SJSA1 (cell line): ENCODE data around the gene TMC6. TPM values are rescaled to one million over a fixed set of nuclear protein-coding genes. Genes with fewer than 3 reads are reported as not detected.
"Not testable (repeated sequence)": the region's sequence is repeated elsewhere in the genome, so short reads cannot be mapped to it uniquely, and the experiment has no call there.

Experiments used
- DNase-seq, 2 experiments: peaks; one replicate each; pipeline ENCODE4 v3.0.0-alpha.2; 2015 to 2020; ENCODE audit warnings: low spot score in 2 of 2, low read depth in 1 of 2
- H3K27ac ChIP-seq: fragments of 250-450 bp; sonication (Bioruptor Pico); 2 replicates; pipeline ENCODE4 v1.5.1; 2020; ENCODE audit warnings: mild to moderate bottlenecking, moderate library complexity
- H3K27me3 ChIP-seq: fragments of 250-450 bp; sonication (Bioruptor Pico); replicated peaks from 2 replicates; pipeline ENCODE4 v1.5.1; 2020; ENCODE audit warnings: mild to moderate bottlenecking, moderate library complexity
- H3K36me3 ChIP-seq: fragments of 250-450 bp; sonication (Bioruptor Pico); 2 replicates; pipeline ENCODE4 v1.5.1; 2020; ENCODE audit warnings: mild to moderate bottlenecking
- H3K4me1 ChIP-seq: fragments of 250-450 bp; sonication (Bioruptor Pico); replicated peaks from 2 replicates; pipeline ENCODE4 v1.6.1; 2021; ENCODE audit warnings: mild to moderate bottlenecking
- H3K4me3 ChIP-seq: fragments of 250-450 bp; sonication (Bioruptor Pico); 2 replicates; pipeline ENCODE4 v1.5.1; 2020; ENCODE audit warnings: mild to moderate bottlenecking
- H3K9me3 ChIP-seq: fragments of 250-450 bp; sonication (Bioruptor Pico); replicated peaks from 2 replicates; pipeline ENCODE4 v1.5.1; 2020; ENCODE audit warnings: mild to moderate bottlenecking
- total RNA-seq: library from RNA; depleted of rRNA; stranded (reverse); fragments of >200 nt; shearing (Covaris generic); gene quantifications from 2 replicates; pipeline ENCODE4 v1.2.3, GENCODE V29; 2014

Gene TMC6
- total RNA-seq, 1 experiment from 2014 or later = 0.53 TPM

DNA sequence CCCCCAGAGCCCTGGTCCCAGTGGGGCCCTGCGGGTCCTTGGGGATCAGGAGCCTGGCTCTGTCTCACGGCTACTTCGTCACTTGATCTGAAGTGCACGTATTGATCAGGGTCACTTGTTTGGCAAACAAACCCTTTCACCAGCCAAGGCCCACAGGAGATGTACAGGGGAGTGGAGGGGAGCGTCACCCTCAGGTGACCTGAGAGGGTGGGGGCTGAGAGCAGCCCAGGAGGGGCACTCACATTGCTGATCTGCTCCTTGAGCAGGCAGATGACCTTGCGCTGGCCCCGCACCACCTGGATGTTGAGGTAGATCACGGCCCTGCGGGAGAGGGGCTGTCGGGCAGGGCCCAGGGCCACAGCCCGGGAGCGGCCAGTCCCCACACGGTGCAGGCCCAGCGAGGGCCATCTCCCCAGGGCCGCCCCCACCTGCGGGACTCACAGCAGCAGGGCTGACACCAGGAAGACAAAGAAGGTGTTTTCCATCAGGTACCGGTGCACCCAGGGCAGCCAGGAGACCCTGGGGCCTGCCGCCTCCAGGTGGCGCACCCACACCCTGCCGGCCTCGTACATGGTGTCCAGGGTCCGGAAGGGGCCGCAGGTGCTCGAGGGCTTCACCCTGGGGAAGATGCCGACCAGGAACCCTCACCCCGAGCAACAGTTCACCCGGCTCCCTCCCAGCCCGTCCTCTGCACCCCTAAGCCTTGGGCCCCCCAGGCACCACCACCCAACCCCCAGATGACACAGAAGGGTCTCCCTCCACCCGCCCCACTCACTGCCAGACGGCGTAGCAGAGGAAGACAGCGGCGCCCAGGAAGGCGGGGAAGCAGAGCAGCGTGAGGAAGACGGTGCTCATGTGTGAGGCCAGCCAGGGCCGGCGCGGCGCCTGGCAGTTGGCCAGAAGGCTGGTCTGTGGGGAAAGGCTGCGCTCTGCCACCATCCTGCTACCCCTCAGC, 11.3 kb downstream of the TMC6 start:
- Histone ChIP-seq H3K4me1 (peaks cover 16% of the 10 kb centered on the region), H3K36me3 (no peaks in the 10 kb centered on the region; the same call in 1 of the 2 replicates), H3K9me3 (no peaks in the 10 kb centered on the region; the same call in 1 of the 2 replicates), H3K4me3 (no peak overlapping the region), H3K27ac (no peak overlapping the region), H3K27me3 (no peaks in the 10 kb centered on the region)
- DNase-seq = no peak

DNA sequence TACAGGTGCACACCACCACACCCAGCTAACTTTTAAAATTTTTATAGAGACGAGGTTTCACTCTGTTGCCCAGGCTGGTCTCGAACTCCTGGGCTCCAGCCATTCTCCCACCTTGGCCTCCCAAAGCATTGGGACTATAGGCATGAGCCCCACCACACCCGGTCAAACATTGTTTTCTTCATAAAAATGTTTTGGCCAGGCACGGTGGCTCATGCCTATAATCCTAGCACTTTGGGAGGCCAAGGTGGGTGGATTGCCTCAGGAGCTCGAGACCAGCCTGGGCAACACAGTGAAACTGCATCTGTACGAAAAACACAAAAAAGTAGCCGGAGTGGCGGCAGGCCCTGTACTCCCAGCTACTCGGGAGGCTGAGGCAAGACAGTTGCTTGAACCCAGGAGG, 12.1 kb downstream of the TMC6 start:
- H3K4me1 ChIP-seq = peaks cover 19% of the 10 kb centered on the region
- H3K27me3 ChIP-seq = no peaks in the 10 kb centered on the region
- no peaks in the 10 kb centered on the region; the same call in 1 of the 2 replicates for H3K9me3 ChIP-seq
- no peaks in the 10 kb centered on the region; the same call in 1 of the 2 replicates for H3K36me3 ChIP-seq
- no peak for DNase-seq
- H3K4me3 ChIP-seq = no peak overlapping the region
- H3K27ac ChIP-seq = no peak overlapping the region

DNA sequence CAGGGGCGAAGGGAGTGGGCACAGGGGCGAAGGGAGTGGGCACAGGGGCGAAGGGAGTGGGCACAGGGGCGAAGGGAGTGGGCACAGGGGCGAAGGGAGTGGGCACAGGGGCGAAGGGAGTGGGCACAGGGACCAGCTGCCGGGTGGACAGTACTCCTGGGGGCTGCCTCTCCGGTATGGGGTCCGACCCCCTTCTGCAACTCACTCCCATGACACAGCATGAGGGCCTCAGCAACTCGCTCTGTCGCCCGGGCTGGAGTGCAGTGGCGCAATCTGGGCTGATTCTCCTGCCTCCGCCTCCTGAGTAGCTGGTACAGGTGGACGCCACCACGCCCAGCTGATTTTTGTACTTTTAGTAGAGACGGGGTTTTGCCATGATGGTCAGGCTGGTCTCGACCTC, 12.8 kb downstream of the TMC6 start:
- not testable (repeated sequence) for H3K27me3 ChIP-seq, DNase-seq, H3K9me3 ChIP-seq, H3K4me3 ChIP-seq, H3K27ac ChIP-seq, H3K36me3 ChIP-seq
- H3K4me1 ChIP-seq = peaks cover 25% of the 10 kb centered on the region

DNA sequence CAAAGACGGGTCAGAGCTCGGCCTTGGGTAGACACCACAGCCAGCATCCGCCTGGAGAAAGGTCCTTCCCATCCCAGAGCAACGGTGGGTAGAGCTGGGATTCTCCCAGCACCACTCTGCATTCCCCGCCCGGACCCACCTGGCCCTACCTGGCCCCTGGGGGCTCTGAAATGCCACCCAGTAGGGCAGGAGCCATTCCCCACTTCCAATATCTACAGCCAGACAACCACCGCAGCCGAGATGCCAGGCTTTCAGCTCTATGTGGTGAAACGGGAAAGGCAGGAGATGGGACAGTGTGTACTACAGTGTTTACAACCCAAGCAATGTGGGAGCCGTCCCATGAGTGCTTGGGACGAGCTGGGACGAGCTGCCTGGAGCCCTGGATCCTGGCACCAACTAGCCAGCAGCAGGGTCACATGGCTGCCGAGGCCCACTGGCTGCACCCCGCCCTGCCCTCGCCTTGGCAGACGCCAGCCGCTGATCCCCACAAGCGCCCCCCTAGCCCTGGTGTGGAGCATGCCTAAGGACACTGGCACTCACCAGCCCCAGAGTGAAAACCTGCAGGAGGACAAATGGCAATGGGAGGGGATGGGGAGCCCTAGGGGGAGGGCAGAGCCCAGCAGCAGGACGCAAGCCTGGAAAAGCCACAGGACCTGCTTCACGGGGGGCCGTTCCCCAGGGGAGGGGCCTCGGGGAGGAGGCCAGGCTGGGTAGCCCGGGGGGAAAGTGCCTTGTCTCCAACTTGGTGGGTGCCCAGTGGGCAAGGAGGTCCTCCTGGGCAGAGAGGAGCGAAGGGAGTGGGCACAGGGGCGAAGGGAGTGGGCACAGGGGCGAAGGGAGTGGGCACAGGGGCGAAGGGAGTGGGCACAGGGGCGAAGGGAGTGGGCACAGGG, 13.5 kb downstream of the TMC6 start:
- Histone ChIP-seq H3K27me3 (no peaks in the 10 kb centered on the region), H3K9me3 (no peaks in the 10 kb centered on the region; the same call in 1 of the 2 replicates), H3K4me3 (no peak overlapping the region), H3K36me3 (no peaks in the 10 kb centered on the region; the same call in 1 of the 2 replicates), H3K4me1 (peaks cover 32% of the 10 kb centered on the region), H3K27ac (no peak overlapping the region)
- DNase-seq = no peak

DNA sequence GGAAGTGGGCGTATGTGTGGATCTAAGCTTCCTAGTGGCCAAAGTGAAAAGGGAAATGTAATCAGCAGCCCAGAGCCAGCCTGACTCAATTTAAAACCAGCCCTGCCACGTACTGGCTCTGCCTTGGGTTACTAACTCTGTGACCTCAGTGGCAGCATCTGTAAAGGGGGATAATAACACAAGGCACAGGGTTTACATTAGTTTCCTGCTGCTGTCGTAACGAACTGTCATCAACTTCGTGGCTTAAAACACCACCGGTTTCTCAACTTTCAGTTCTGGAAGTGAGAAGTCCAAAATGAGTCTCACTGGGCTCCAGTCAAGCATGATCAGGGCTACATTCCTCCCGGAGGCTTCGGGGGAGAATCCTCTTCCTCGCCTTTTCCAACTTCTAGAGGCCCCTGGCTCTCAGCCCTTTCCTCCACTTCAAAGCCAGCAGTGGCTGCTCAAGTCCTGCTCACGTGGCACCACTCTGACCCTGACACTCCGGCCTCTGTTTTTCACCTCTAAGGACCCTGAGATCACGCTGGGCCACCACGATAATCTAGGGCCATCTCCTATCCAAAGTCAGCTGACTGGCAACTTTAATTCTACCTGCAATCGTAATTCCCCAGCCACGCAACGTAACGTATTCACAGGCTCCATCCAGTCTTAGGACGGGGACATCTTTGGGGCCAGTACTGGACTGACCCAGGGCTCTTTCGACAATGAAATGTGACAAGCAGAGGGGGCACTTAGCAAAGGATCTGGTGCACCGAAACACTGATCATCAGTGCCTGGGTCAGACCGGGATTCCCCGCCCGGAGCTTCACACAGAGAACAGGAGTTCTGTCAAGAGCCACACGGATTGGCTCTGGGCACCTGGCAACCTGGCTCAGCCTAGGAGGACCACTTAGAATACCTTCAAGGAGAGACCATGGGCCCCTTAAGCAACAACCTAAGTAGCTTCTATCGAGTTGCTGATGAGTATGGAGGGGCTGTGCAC, 14.5 kb downstream of the TMC6 start:
- H3K9me3 ChIP-seq = no peaks in the 10 kb centered on the region; the same call in 1 of the 2 replicates
- H3K4me3 ChIP-seq = no peak overlapping the region
- no peak overlapping the region for H3K27ac ChIP-seq
- H3K36me3 ChIP-seq = no peaks in the 10 kb centered on the region; the same call in 1 of the 2 replicates
- DNase-seq = no peak
- H3K27me3 ChIP-seq = no peaks in the 10 kb centered on the region
- peaks cover 35% of the 10 kb centered on the region for H3K4me1 ChIP-seq

DNA sequence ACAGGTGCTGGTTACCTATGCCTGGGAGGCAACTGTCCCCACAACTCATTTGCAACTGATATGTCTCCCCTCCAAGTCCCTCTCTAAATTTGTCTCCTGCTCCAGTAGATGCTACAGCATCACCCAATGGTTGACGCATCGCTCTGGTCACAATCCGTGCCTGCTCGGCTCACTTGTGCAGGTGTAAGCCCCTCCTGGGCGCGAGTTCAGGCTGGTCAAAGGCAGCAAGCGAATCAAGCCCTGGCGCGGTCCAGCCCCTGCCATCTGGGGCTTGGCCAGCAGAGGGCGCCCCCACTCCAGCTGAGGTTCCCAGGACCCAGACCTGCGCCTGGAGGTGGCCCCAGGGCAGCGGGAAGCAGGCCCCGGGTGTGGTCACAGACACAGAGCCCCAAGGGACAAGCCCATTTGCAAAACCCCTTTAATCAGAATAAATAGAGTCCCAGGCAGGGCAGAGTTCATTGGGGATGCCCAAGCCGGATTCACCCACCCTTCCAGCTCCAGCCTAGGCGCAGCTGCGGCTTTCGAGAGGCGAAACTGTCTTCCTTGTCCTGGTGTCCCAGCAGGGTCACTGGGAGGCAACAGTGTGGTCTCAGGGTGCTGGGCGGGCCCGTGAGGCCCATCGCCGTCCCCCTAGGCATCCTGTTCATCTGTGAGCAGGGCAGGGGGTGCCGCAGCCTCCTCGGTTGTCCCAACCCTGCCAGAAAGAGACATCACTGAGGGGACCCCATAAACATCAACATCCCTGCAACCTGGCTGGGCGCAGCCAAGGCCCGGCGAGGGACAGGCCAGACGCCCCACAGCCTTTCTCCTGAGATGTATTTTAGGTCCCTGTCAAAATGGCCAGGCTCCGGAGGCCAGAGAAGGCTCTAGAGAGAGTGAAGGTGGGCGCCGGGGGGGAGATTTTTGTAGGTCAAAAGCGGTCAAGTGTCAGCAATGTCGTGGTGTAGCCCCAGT, 15.8 kb downstream of the TMC6 start:
- Histone ChIP-seq H3K27me3 (no peaks in the 10 kb centered on the region), H3K4me1 (peaks cover 43% of the 10 kb centered on the region), H3K9me3 (no peaks in the 10 kb centered on the region; the same call in 1 of the 2 replicates), H3K27ac (no peak overlapping the region), H3K36me3 (no peaks in the 10 kb centered on the region; the same call in 1 of the 2 replicates), H3K4me3 (no peak overlapping the region)
- peak; percentile 73 to 83 for DNase-seq

DNA sequence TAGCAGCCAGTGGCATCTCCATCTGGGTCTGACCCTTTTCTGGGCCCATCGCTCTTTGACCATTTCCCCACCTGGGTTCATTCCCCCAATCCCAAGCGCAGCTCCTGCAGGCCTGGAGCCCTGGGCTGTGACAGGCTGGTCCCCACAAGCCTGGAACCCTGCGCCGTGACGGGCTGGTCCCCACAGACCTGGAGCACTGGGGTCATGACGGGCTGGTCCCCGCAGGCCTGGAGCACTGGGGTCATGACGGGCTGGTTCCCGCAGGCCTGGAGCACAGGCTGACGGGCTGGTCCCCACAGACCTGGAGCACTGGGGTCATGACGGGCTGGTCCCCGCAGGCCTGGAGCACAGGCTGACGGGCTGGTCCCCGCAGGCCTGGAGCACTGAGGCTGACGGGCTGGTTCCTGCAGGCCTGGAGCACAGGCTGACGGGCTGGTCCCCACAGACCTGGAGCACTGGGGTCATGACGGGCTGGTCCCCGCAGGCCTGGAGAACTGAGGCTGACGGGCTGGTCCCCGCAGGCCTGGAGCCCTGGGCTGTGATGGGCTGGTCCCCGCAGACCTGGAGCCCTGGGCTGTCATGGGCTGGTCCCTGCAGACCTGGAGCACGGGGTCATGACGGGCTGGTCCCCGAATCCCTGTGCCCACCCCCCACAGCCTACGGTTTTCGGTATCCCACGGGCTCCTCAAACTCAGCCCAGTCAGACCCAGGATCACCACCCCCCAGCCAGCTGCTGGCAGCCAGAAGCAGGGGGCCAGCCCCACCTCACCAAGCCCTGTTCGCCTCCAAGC, 16.6 kb downstream of the TMC6 start:
- Histone ChIP-seq H3K9me3 (no peaks in the 10 kb centered on the region; the same call in 1 of the 2 replicates), H3K36me3 (no peaks in the 10 kb centered on the region), H3K4me1 (peaks cover 42% of the 10 kb centered on the region), H3K4me3 (no peak overlapping the region), H3K27ac (no peak overlapping the region), H3K27me3 (no peaks in the 10 kb centered on the region)
- DNase-seq = no peak

DNA sequence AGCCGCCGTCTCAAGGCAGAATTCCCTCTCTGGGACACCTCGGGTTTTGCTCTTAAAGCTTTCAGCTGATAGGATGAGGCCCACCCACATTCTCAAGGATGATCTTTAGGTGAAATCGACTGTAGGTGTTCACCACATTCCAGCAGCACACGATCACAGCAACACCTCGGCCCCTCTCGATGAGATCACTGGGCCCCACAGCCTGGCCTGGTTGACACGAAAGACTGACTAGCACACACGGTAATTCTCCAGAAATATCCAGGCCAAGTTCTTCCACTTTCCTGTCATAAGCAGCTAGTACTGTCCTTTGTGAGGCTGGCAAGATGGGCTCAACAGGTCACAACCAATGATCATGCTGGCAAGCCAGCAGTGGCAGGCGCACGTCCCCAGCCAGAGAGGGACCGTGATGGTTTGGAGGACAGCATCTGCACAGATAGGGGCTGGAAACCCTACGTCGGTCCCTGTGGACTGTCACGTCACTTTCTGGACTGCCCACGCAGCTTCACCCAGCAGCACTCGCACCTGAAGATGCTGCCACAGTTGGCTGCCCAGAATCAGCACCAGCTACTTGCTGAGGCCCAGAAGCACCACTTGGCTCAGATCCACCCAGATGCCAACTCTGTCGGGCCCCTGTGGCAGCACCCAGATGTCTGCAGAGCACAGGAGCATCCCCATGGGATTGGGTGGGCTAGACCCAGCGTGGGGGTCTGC, 17.4 kb downstream of the TMC6 start:
- Histone ChIP-seq H3K9me3 (no peaks in the 10 kb centered on the region; the same call in 1 of the 2 replicates), H3K4me1 (peaks cover 42% of the 10 kb centered on the region), H3K27ac (0 out of 2 replicates have a peak overlapping the region, but pooled peaks have one; percentile 3), H3K36me3 (no peaks in the 10 kb centered on the region), H3K27me3 (no peaks in the 10 kb centered on the region), H3K4me3 (no peak overlapping the region)
- no peak for DNase-seq

DNA sequence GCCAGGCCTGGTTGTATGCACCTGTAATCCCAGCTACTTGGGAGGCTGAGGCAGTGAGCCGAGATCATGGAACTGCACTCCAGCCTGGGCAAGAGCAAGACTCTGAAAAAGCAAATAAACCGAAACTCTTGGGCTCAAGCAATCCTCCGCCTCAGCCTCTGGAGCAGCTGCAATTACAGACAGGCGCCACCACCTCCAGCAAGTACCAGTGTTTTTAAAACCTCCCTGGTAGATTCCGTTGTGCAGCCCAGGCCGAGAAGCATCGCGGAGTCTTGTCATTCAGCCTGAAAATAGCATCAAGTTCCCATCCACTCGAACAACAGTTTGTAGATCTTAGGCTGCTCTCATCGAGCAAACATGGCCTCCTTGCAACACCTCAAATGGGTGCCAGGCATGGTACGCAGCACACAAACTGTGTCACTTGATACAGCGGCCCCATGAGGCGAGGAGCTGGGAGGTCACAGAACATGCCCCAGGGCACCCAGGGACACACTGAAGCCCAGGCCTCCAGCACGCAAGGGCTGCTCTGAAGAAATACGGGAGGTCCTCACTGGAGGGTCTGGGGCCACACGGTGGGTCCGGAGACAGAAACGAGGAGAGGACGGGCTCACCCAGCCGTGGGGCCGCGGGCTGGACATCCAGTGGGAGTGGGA, 18.1 kb downstream of the TMC6 start:
- H3K27me3 ChIP-seq = no peaks in the 10 kb centered on the region
- H3K4me3 ChIP-seq = no peak overlapping the region
- DNase-seq = peak in 1 of 2 experiments; percentile 37
- peaks cover 42% of the 10 kb centered on the region for H3K4me1 ChIP-seq
- no peaks in the 10 kb centered on the region; the same call in 1 of the 2 replicates for H3K9me3 ChIP-seq
- H3K27ac ChIP-seq = 0 out of 2 replicates have a peak overlapping the region, but pooled peaks have one; percentile 3
- no peaks in the 10 kb centered on the region for H3K36me3 ChIP-seq

DNA sequence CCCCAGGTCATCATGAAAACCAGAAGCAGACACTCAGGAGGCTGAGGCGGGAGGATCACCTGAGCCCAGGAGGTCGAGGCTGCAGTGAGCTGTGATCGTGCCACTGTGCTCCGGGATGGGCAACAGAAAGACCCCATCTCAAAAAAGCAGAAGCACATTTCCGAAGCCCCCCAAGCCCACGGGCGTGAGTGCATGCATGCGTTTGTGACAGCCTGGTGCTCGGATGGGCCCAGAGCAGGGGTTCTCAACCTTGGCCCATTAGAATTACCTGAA, 19.1 kb downstream of the TMC6 start:
- Histone ChIP-seq H3K27ac (no peak overlapping the region), H3K4me1 (peaks cover 42% of the 10 kb centered on the region), H3K36me3 (peaks cover 6% of the 10 kb centered on the region), H3K9me3 (no peaks in the 10 kb centered on the region), H3K27me3 (no peaks in the 10 kb centered on the region), H3K4me3 (no peak overlapping the region)
- no peak for DNase-seq
